Testis (tissue), 3 donors: Measurements from ENCODE around the gene MECR. TPM values are rescaled to one million over a fixed set of nuclear protein-coding genes. Genes with fewer than 3 reads are reported as not detected.

ENCODE experiments used
- DNase-seq: peaks from one replicate; pipeline ENCODE4 v3.0.0-alpha.2; 2019
- H3K27ac ChIP-seq, 2 donors: fragments of 200-600 bp; sonication (generic); one replicate each; pipeline ENCODE4 v1.5.1; 2019
- H3K27me3 ChIP-seq: fragments of 200-600 bp; sonication (generic); one replicate; pipeline ENCODE4 v1.5.1; 2019
- H3K36me3 ChIP-seq: fragments of 200-600 bp; sonication (generic); one replicate; pipeline ENCODE4 v1.5.1; 2017; ENCODE audit warnings: low read depth; ENCODE audit errors: missing control alignments
- H3K4me1 ChIP-seq: fragments of 200-600 bp; sonication (generic); one replicate; pipeline ENCODE4 v1.5.1; 2019
- H3K4me3 ChIP-seq, 2 donors: fragments of 200-600 bp; sonication (generic); one replicate each; pipeline ENCODE4 v1.5.1; 2017 to 2019
- H3K9me3 ChIP-seq: fragments of 200-600 bp; sonication (generic); one replicate; pipeline ENCODE4 v1.5.1; 2017
- CTCF ChIP-seq, 3 experiments: fragments of 450-650 bp in 2 of 3; fragments of 200-600 bp in 1 of 3; sonication (generic) in 1 of 3; IDR thresholded peaks; one replicate each; pipeline ENCODE4 v1.5.1; 2016 to 2019; ENCODE audit warnings: antibody characterized with exemption in 3 of 3, mild to moderate bottlenecking in 2 of 3, moderate library complexity in 1 of 3
- POLR2A ChIP-seq: fragments of 450-650 bp; IDR thresholded peaks from one replicate; pipeline ENCODE4 v1.6.1; 2017; ENCODE audit warnings: antibody characterized with exemption, mild to moderate bottlenecking, moderate library complexity
- WGBS, 2 donors: methylation state at CpG; one replicate each; pipeline ENCODE4 v1.1.5; 2018; 5-methylcytosine and 5-hydroxymethylcytosine counted together
- intact Hi-C: fragments of 100-400 bp; cut with DNase I; formaldehyde crosslinking; loops from one replicate; pipeline ENCODE4 v1.15.1; 2023; ENCODE audit warnings: low total_unique reads
- polyA plus RNA-seq: library from polyadenylated mRNA; stranded (reverse); fragments of 350-450 nt; fragmentation: Illumina TruSeq; extraction: RNeasy Lipid Tissue Mini Kit (QIAGEN cat#74804); gene quantifications from one replicate; pipeline ENCODE4 v1.2.3, GENCODE V29; 2014; ENCODE audit warnings: low read depth, low replicate concordance; ENCODE audit not compliant: insufficient read depth
- total RNA-seq, 2 donors: library from RNA; depleted of rRNA; stranded (reverse); fragments of >200 nt; gene quantifications; one replicate each; pipeline ENCODE4 v1.2.3, GENCODE V29; 2016

Gene MECR
- total and polyA plus RNA-seq, 3 donors from 2014 or later: 33.7 to 38.9 (median 37.3) TPM

- no peaks in the 10 kb centered on the region for H3K36me3 ChIP-seq
- TF ChIP-seq CTCF (IDR thresholded peaks at IDR 0.05): no peak
- TF ChIP-seq POLR2A: no peak
- DNase-seq: no peak
- no peak overlapping the region for H3K4me3 ChIP-seq
- no peaks in the 10 kb centered on the region for H3K4me1 ChIP-seq
- H3K9me3 ChIP-seq: no peaks in the 10 kb centered on the region
- H3K27ac ChIP-seq: no peak overlapping the region
- intact Hi-C loops: no loop called here
- 83 to 91% methylated on average over 7 to 8 of the region's 8 CpGs for WGBS, 2 donors
- no peaks in the 10 kb centered on the region for H3K27me3 ChIP-seq
These were observed 20.7 kb upstream of the MECR start for GRCh38 chr1:29251164-29252124.

GRCh38 chr1:29249951-29250581 lies 19.3 kb upstream of the MECR start:
- intact Hi-C loops: no loop called here
- WGBS, 2 donors: 91 to 98% methylated on average over 2 of the region's 2 CpGs
- Histone ChIP-seq H3K27ac (no peak overlapping the region), H3K9me3 (no peaks in the 10 kb centered on the region), H3K27me3 (no peaks in the 10 kb centered on the region), H3K4me1 (no peaks in the 10 kb centered on the region), H3K36me3 (no peaks in the 10 kb centered on the region), H3K4me3 (no peak overlapping the region)
- no peak for TF ChIP-seq CTCF (IDR thresholded peaks at IDR 0.05)
- TF ChIP-seq POLR2A: no peak
- no peak for DNase-seq

DNA sequence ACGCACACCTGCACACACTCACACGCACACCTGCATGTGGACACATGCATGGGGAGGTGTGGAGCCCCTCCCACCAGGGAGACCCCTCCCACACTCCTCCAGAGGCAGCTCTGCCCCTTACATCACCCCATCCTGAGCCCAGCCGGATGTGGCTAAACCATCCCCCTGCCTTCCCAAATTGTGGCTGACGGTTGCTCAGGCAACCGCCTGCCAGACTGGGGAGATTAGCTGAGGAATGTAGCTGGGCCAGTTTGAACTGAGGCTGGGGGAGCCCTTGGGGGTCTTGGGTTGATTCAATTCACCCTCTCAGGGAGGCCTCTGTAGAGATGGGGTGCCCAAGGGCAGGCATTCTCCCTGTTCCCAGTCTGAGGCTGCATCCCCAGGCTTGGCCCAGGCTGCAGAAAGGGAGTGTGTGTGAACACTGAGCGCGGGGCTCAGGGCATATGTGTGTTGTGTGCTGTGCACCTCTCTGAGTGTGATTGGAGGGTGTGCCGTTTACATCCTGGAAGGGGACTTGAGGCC lies 18.5 kb upstream of the MECR start:
- 81 to 83% methylated on average over 4 to 8 of the region's 8 CpGs for WGBS, 2 donors
- H3K27me3 ChIP-seq: no peaks in the 10 kb centered on the region
- H3K36me3 ChIP-seq: no peaks in the 10 kb centered on the region
- DNase-seq: no peak
- intact Hi-C loops: no loop called here
- H3K4me1 ChIP-seq: no peaks in the 10 kb centered on the region
- no peak overlapping the region for H3K4me3 ChIP-seq
- no peaks in the 10 kb centered on the region for H3K9me3 ChIP-seq
- no peak overlapping the region for H3K27ac ChIP-seq
- TF ChIP-seq POLR2A (no peak), CTCF (IDR thresholded peaks at IDR 0.05) (no peak)

- H3K27ac ChIP-seq: no peak overlapping the region
- intact Hi-C loops: no loop called here
- DNase-seq: no peak
- H3K4me1 ChIP-seq: no peaks in the 10 kb centered on the region
- no peaks in the 10 kb centered on the region for H3K27me3 ChIP-seq
- no peak overlapping the region for H3K4me3 ChIP-seq
- 78 to 91% methylated on average over 2 of the region's 2 CpGs for WGBS, 2 donors
- H3K36me3 ChIP-seq: no peaks in the 10 kb centered on the region
- H3K9me3 ChIP-seq: no peaks in the 10 kb centered on the region
- TF ChIP-seq POLR2A (no peak), CTCF (IDR thresholded peaks at IDR 0.05) (no peak)
These were observed 17.7 kb upstream of the MECR start for GRCh38 chr1:29248409-29248808.
